C4-2B (cell line): ENCODE data around the gene TNFRSF1A.

Experiments used
- ZFX ChIP-seq: fragments of 450-650 bp; IDR thresholded peaks from 2 replicates; pipeline ENCODE4 v1.6.1; 2017
- TF ChIP-seq, protein P1 (sequence below): fragments of 450-650 bp; conservative IDR thresholded peaks from 2 replicates; pipeline ENCODE4 v1.5.1; 2017; ENCODE audit warnings: mild to moderate bottlenecking

GRCh38 chr12:6338955-6339354, 2.9 kb downstream of the TNFRSF1A start:
- TF ChIP-seq, protein P1, sequence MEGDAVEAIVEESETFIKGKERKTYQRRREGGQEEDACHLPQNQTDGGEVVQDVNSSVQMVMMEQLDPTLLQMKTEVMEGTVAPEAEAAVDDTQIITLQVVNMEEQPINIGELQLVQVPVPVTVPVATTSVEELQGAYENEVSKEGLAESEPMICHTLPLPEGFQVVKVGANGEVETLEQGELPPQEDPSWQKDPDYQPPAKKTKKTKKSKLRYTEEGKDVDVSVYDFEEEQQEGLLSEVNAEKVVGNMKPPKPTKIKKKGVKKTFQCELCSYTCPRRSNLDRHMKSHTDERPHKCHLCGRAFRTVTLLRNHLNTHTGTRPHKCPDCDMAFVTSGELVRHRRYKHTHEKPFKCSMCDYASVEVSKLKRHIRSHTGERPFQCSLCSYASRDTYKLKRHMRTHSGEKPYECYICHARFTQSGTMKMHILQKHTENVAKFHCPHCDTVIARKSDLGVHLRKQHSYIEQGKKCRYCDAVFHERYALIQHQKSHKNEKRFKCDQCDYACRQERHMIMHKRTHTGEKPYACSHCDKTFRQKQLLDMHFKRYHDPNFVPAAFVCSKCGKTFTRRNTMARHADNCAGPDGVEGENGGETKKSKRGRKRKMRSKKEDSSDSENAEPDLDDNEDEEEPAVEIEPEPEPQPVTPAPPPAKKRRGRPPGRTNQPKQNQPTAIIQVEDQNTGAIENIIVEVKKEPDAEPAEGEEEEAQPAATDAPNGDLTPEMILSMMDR: no peak
- TF ChIP-seq ZFX: no peak
